Retinal pigment epithelial cell (primary cell): ENCODE results near the gene G6PD.

Source experiments
- DNase-seq: peaks from one replicate; pipeline ENCODE4 v3.0.0-alpha.2; 2010; ENCODE audit warnings: low read depth
- H3K4me3 ChIP-seq: 2 replicates; pipeline ENCODE4 v1.5.1; 2011; ENCODE audit warnings: mild to moderate bottlenecking, low read length, control low read depth, moderate library complexity
- TF ChIP-seq, protein P1 (sequence below): conservative IDR thresholded peaks from 2 replicates; pipeline ENCODE4 v1.5.1; 2011; ENCODE audit warnings: low read depth, low read length, control low read depth, inconsistent platforms

G6PD gene

DNA sequence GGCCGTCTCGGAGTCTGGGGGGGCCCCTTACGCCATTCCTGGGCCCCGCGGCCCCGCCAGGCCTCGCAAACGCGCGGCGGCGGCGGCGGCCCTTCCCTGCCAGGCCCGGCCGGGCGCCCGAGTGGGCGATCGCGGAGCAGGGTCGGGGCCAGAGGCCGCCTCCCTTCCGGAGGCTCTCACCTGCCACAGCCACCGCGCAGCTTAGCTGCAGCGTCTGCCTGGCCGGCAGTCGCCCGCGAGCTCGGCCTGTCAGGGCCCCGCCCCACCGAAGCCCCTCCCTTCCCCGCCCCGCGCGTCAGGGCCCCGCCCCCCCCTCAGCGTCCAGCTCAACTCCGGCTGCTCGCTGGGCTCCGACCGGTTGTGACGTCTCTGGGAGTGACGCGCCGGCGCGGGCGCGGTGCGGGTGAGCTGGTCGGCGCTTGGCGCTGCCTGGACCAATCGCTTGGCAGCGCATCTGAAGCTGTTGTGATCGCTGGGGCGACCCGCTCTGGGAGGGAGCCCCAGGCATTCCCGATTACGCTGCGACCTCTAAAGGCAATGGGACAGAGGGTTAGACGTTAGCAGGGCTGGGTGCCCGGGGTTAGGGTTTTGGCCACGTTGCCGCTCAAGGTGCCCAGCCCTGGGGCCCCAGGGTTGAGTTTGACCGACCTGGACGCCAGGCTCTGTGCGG lies 56.1 kb downstream of the G6PD start, which contains the start of gene SLC10A3:
SLC10A3 (minus strand) TSS at position 216 of the 670 bp plus-strand sequence. CDS start 1,689 bp downstream, outside the sequence.
- DNase-seq, result peak; percentile 84
- TF ChIP-seq, protein P1, sequence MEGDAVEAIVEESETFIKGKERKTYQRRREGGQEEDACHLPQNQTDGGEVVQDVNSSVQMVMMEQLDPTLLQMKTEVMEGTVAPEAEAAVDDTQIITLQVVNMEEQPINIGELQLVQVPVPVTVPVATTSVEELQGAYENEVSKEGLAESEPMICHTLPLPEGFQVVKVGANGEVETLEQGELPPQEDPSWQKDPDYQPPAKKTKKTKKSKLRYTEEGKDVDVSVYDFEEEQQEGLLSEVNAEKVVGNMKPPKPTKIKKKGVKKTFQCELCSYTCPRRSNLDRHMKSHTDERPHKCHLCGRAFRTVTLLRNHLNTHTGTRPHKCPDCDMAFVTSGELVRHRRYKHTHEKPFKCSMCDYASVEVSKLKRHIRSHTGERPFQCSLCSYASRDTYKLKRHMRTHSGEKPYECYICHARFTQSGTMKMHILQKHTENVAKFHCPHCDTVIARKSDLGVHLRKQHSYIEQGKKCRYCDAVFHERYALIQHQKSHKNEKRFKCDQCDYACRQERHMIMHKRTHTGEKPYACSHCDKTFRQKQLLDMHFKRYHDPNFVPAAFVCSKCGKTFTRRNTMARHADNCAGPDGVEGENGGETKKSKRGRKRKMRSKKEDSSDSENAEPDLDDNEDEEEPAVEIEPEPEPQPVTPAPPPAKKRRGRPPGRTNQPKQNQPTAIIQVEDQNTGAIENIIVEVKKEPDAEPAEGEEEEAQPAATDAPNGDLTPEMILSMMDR, result peak; percentile 1
- peak within 1 kb of the TSS; percentile 61 for H3K4me3 ChIP-seq

DNA sequence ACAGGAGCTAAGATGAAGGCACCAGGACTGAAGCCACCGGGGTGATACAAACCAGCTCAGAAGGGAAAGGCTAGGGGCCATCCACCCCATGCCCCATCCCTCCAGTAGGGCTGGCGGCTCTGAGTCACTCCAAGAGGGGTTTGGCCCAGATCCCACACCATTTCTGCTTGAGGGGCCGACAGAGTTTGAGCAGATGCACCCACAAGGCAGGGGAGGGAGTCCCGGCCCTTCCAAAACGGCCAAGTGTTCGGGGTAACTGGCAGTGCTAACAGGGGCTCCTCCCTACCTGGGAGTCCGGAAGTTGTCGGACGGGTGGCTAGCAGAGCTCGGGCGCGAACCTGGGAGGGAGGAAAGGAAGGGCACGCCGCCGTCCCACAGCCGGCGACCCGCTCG lies 56.6 kb downstream of the G6PD start:
- no peak for DNase-seq
- peak overlapping the region; percentile 57 for H3K4me3 ChIP-seq
- TF ChIP-seq, protein P1, result no peak

DNA sequence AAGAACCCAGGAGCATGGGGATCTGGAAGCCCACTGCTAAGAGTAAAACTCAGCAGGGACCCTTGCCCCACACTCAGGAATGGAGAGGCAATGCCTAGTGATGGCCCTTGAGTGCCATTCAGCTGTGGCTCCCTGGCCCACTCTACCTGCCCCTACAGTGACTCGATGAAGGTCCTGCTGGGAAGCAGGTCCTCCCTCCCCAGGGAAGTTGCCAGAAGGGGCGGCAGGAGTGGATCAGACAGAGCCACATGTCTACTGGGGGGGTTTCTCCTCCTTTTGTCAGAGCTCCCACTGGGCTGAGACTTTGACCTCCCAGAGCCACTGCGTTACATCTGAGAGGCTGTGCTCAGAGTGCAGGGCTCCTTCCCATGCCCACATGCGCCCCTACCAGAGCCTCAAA lies 57.5 kb downstream of the G6PD start:
- no peak overlapping the region for H3K4me3 ChIP-seq
- TF ChIP-seq, protein P1, result no peak
- no peak for DNase-seq

DNA sequence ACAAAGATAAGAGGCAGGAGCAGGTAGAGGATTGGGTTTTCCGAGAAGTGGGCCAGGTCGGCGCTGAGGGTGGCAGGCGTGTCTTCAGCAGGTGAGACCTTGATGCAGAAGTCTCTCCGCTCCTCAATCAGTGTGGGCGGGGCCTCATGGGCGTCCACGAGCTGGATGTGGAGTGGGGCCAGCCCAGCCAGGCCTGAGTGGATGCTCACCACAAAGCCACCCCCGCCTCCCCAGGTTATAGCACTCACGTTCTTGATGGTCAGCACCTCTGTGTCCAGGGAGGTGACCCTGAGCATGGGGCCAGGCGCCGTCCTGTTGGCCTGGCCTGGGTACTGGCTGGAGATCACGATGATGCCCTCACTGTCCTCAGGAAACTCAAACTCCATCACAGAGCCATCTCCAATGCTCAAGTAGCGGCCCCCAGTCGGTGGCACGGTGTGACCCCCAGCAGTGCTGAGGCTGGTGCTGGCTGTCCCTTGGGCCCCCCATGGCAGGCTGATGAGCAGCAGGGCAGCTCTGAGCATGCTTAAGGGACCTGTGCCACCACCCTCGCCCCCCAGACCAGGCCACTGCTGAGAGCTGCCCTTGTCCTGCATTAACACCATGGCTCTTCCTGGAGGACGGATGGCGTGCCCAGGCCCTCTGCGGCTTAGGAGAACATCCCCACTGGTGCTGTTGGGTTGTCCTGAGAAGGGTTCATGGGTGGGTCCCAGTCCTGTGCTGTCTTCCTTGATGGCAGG lies 58.1 kb downstream of the G6PD start:
- DNase-seq, result no peak
- no peak overlapping the region for H3K4me3 ChIP-seq
- TF ChIP-seq, protein P1, result no peak

DNA sequence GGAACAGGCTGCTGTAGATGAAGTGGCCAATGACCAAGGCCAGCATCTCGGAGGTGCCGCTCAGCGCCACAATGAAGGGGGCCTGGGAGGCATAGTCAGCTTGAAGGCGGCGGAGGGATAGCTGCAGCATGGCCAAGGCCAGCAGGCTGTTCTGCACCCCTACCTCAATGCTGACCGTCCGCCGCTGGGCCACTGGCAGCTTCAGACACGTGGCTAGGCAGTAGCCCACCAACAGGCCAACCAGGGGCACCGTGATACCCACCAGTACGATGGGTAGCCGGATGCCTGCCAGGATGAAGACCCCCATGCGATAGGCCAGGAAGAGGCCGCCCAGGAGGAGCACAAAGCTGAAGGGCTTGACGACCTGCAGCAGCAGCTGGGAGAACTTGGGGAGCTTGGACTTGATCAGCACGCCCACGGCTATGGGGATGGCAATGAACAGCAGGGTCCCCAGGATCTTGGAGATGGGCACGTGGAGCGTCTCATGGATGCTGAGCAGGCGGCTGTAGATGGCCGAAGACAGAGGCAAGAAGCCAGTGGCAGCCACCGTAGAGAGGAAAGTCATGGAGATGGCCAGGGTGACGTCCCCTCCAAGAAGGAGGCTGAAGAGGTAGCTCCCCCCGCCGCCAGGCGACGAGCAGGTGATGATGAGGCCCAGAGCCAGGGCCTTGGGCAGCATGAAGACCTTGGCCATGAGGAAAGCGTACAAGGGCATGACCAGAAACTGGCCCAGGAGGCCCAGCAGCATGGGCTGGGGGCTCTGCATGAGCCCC lies 58.9 kb downstream of the G6PD start:
- TF ChIP-seq, protein P1, result no peak
- no peak for DNase-seq
- no peak overlapping the region for H3K4me3 ChIP-seq

DNA sequence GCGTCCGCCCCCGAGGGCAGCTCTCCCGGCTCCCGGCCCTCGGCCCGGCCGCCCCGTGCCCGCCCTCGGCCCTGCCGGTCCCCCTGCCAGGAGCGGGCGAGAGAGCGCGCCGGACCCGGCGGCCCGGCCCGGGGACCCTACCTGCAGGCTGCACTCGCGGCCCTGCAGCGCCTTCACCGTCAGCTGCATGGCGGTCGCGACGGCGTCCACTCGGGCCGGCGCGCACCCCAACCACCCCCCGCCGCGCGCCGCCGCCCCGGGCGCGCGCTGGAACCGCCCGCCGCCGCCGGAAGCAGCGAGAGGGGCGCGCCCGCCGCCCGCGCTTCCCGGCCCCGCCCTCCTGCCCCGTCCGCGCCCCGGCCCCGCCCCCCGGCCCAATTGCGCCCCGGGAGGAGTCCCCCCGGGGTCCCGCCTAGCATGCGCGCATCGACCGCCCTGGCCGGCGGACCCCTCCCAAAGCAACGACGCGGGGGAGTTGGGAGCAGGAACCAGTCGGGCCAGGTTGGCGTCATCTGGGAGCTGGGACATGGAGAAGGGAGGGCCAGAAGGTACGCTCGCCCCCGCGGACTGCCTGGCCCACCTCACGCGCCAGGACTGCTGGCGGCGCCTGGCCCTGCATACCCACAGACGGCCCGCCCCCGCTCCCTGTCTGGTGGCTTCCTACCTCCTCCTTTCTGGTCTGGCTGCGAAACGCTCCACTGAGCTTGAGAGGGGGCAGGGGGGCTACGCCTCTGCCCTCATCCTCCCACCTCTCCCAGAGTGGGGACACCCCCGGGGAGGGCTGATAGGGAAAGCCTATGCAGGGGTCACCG lies 60.0 kb downstream of the G6PD start, which contains the start of gene UBL4A:
UBL4A (minus strand) TSS at position 220 of the 812 bp plus-strand sequence; CDS start at position 189, 31 bp downstream.
- TF ChIP-seq, protein P1, result no peak
- peak within 1 kb of the TSS; percentile 47 for H3K4me3 ChIP-seq
- peak; percentile 32 for DNase-seq
